Stimulated activated CD8-positive, alpha-beta memory T cell treated with anti-CD3 and anti-CD28 coated beads, Interleukin-4, amount 100 ng/mL, for 48 hours (primary cell): ENCODE results near the gene RAET1G.
"Not testable (repeated sequence)": the region's sequence is repeated elsewhere in the genome, so short reads cannot be mapped to it uniquely, and the experiment has no call there.

ENCODE experiments used
- DNase-seq: peaks from one replicate; pipeline ENCODE4 v3.0.0-alpha.2; 2020

Gene RAET1G

GRCh38 chr6:149909701-149910470 is 13.0 kb downstream of the RAET1G start:
- peak; percentile 10 for DNase-seq

GRCh38 chr6:149908480-149908879 is 14.4 kb downstream of the RAET1G start:
- DNase-seq, result not testable (repeated sequence)

DNA sequence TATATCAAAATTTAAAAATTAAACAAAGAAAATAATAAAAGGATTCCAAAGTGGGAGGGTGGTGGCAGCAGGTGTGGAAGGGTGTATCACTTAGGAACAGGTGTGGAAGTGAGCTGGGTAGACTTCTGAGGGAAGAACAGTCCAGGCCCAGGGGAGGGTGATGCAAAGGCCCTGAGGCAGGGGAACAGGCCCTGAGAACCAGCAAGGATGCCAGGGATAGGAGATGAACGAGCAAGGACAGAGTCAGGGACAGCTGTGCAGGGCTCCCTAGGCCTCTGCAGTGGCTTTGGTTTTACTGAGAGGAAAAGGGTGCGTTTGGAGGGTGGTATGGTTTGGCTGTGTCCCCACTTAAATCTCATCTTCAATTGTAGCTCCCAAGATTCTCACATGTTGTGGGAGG is 15.6 kb downstream of the RAET1G start:
- no peak for DNase-seq

DNA sequence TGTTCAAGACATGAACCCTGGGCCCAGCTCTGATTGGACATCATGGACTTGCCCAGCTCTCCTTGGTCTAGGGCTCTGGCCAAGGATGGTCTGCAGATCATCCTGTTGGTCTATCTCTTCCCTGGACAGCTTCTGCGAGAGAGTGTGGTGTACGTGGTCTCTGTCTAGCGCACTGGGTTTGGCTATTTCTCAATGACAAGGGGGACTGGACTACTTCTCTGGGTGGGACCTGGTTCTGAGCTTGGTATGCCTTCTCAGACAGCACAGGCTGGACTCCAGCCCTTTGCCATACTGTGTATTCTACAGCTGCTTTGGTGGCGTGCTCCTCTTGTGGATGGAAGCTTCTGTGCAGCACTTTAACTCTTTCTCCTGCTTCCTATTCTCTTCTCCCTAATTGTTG is 16.5 kb downstream of the RAET1G start:
- DNase-seq, result peak; percentile 5

GRCh38 chr6:149905911-149906371 is 17.0 kb downstream of the RAET1G start:
- DNase-seq, result peak; percentile 16

DNA sequence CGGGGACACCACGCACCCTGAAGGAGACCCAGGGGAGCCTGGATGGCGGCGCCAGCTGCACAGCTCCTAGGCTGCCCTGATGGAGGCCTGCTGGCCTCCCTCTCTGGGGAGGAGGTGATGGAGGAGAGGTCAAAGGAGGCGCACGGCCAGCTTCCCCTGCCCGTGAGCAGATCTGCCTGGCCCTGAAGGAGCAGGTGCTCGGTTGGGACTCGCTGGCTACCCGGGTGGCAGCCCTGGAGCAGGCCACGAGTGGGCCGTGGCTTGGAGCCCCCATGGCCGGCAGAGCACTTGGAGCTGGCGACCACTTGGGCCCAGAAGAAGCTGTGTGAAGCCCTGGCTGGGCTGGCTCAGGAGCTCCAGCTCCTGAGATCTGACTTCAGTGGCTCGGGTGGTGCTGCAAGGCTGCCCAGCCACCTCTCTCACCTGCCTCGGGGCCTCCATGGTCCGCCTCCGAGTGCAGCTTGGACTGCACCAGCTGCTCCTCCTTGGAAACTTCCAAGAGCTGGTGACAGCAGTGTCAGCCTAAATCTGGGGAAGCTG is 17.5 kb downstream of the RAET1G start:
- DNase-seq, result peak; percentile 3

- peak; percentile 8 for DNase-seq
These were observed 18.1 kb downstream of the RAET1G start for GRCh38 chr6:149904661-149905370.

DNA sequence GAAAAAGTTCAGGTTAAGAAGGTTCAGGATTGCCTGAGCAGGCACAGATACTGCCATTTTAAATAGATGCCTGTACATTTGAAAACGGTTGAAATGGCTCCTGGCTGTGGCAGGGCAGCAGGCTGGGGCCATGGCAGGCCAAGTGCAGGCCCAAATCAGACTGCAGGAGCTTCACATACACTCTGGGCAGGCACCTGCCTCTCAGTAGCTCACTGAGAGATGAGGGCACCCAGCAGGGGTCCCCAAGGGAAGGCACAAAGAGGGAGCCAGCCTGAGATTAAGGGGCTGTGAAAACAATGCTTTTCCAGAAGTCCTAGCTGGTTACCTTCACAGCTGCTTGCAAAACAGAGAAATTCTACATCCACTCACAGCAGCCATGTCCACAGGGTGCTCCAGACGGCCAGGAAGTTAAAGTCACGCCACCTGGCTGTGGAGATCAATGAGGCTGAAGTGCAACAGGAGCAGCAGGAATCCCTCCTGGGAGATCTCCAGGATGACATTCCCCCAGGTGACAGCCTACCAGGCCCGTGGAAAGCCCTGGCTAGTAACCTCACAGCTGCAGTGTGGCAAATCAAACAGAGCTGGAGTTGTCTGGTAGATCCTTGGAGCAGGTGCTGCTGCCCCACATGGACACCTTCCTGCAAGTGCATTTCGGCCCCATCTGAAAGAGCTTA is 18.8 kb downstream of the RAET1G start:
- peak; percentile 14 for DNase-seq

DNA sequence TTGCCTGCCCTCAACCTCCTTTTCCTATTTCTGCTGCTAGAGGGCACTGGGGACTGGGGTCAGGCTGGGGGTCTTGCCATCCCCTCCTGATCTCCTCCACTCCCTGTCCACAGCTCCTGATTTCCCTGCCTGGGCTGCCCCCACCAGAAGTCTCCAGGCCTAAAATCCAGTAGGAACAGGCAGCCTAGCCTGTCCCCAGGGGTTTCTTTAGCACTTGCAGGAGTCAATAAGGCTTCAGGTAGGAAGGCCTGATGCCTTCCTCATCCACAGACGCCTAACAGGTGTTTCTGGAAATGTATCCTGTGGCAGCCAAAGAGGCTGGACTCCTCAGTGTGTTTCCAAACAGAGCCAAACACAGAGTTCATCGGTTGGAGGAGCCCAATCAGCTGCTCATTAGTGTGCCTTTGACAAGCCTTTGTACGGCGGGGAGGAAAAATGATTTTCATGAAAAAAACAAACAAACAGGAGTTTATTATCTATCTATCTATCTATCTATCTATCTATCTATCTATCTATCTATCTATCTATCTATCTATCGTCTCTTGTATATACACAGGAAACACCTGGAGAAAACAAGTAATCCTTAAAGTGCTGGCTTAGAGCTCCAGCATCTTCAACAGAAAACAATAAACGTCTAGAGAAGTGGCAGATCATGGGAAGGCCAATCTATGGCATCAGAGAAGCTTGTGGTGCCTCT is 21.3 kb downstream of the RAET1G start:
- peak; percentile 12 for DNase-seq

DNA sequence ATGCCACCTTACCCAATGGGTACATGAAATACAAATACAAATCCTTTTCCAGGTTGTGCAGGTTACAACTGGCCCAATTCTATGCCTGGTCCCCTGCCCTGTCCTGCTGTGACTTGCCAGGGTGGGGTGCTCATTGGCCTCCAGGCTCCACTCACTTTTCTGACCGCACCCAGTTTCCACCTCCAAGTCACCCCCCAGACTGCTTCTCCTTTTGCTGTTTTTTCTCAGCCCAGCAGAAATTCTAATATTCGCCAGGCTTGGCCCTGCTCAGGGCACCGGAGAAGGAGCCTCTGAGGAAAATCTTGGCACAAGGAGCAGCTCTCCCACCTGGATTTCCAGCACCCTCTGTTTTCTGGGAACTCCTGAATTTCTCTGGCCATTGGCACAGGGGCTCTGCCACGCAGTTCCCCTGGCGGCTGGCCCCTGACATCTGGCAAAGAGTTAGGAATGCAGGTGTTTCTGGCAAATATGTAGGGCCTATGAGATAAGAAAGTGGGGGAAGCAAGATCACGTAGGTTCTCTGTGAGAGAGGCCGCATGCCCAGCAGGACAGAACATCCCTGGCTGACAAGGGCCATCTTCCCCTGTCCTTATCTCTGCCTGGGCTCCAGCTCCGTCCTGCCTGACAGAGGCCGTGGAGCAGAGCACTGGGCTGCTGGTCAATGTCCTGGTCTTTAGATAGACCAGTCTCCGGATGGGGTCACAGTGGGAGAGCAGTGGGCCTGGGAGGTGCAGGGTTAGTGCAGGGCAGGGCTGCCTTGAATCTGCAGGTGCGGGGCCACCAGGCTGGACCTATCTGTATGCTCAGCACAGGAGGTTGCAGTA is 22.1 kb downstream of the RAET1G start:
- peak; percentile 9 for DNase-seq

DNA sequence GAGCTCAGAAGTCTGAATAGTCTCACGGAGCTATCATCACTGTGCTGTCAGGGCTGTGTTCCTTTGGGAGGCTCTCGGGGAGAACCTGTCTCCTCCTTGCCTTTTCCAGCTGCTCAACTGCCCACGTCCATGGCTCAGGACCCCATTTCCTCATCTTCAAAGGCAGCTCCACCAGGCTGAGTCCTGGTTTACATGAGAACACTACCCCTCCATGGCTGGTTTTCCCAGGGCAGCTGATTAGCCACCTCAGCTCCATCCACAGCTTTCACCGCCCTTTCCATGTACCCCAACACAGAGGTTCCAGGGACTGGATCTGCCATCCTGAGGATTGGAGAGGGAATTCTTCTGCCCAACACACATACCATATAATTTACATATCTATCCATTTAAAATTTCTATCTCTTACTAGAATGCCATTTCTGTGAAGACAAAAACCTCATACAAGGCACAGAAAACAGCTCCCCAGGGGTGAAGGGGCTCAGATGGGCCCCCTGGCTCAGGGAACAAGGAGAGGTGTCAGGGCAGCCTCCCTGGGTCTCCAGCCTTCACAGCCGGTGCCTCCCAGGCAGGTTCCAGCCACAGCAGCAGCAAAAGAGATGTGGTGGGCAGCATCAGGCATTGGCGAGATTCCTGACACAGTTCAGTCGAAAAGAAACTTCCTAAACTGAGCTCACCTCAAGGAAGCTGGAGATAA is 22.8 kb downstream of the RAET1G start:
- peak; percentile 10 for DNase-seq

DNA sequence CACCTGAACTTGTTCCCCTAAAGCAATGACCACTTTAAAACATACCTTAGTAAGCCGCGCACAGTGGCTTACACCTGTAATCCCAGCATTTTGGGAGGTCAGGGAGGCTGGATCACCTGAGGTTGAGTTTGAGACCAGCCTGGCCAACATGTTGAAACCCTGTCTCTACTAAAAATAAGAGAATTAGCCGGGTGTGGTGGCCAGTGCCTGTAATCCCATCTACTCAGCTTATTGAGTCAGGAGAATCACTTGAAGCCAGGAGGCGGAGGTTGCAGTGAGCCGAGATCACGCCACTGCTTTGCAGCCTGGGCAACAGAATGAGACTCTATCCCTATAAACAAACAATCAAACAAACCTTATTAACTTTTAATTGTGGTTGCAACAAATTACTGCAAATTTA is 23.4 kb downstream of the RAET1G start:
- DNase-seq, result no peak

GRCh38 chr6:149898966-149899365 is 24.0 kb downstream of the RAET1G start:
- DNase-seq, result peak; percentile 9

GRCh38 chr6:149897855-149898744 is 24.8 kb downstream of the RAET1G start, which contains the start of gene RAET1E:
Gene RAET1E (minus strand): TSS chr6:149898113. CDS start chr6:149890901, 7,212 bp downstream.
- DNase-seq, result peak; percentile 13

DNA sequence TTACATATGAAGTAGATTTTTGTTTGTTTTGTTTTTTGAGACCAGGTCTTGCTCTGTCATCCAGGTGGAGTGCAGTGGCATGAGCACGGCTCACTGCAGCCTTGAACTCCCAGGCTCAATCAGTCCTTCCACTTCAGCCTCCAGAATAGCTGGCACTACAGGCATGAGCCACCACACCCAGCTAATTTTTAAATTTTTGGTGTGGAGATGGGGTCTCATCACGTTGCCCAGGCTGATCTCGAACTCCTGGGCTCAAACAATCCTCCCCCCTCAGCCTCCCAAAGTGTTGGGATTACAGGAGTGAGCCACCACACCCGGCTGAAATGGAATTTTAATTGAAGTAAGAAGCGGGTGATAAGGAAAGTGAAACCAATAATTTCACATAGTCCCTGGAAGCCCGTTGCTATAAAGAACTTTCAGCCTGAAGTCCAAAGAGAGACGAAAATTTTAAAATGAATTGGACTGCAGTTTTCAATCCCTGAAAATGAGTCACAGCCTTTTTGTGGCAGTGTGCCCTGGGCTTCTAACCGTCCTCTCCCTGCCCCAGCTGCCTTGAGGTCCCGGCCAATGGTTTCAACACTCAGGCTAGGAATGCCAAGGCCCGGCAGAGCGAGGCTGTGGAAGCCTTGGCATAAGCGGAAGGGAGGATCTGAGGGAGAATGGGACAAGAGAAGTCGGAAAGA is 25.8 kb downstream of the RAET1G start:
- no peak for DNase-seq

DNA sequence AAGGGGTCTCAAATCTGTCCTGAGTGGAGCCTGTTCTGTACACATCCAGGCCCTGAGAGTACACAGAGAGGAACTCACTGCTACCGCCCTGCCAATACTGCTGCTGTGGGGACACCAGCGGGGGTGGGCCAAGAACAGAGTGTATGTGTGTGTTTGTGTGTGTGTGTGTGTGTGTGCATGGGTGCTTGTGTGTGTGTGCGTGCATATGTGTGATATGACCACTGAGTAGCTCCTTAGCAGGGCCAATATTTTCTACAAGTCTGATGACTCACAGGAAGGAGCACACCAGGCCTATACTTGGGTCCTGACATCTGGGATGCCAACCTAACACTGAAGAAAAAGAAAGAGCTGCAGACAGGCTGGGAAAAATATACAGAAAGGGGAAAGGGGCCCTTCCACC is 26.4 kb downstream of the RAET1G start:
- peak; percentile 18 for DNase-seq

GRCh38 chr6:149895833-149896271 is 27.1 kb downstream of the RAET1G start:
- peak; percentile 41 for DNase-seq

GRCh38 chr6:149895048-149895590 is 27.8 kb downstream of the RAET1G start:
- no peak for DNase-seq

DNA sequence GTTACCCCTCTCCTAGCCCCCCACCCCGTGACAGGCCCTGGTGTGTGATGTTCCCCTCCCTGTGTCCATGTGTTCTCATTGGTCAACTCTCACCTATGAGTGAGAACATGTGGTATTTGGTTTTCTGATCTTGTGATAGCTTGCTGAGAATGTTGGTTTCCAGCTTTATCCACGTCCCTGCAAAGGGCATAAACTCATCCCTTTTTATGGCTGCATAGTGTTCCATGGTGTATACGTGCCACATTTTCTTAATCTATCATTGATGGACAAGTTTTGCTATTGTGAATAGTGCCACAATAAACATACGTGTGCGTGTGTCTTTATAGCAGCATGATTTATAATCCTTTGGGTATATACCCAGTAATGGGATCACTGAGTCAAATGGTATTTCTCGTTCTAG is 31.1 kb downstream of the RAET1G start:
- DNase-seq, result not testable (repeated sequence)
